DLD1 (cell line): ENCODE measurements around the gene NDUFA8.

Experiments used
- in situ Hi-C: cut with HindIII; loops from 2 replicates; pipeline ENCODE4 v1.10.0; 2017; ENCODE audit warnings: low sequenced_read_pairs

Gene NDUFA8

GRCh38 chr9:122140368-122141193 is 19.0 kb downstream of the NDUFA8 start:
- in situ Hi-C loops: no loop called here

DNA sequence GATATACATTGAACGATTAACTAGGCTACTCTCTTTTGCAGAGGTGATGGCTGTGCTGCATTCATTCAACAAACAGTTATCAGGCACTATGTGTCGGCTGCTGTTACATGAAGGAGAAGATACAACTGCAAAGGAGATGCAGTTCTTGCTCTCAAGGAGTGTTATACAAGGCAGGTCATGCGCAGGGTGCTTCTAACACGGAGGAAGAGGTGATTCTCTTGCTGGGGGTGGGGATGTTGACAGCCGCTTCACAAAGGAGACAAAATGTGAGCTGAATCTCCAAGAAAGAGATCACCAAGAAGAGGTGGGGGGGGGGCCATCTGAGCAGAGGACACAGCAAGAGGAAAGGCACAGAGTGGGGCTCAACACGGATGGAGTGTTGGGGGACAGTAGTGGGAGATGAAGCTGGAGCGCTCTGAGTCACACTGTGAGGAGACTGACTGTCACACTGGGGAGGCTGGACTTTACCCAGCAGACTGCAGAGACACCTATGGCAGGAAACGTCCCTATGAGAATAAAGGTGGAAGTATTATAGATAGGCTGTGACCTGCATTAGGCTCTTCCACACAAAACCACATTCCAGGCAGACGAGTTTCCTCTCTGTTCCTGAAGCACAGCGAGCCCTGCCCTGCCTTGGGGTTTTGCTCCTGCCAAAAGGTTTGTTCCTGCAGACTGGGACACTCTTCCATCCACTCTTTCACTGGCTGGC is 20.9 kb downstream of the NDUFA8 start:
- in situ Hi-C loops: no loop called here

DNA sequence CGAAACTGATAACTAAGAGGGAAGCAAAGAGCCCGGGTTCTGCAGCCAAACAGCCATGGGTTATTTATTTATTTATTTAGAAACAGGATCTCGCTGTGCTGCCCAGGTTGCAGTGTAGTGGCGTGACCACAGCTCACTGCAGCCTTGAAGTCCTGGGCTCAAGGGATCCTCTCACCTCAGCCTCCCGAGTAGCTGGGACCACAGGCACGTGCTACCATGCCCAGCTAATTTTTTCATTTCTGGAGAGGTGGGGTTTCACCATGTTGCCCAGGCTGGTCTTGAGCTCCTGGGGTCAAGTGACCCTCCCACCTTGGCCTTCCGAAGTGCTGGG is 24.1 kb downstream of the NDUFA8 start:
- in situ Hi-C loops: no loop called here

DNA sequence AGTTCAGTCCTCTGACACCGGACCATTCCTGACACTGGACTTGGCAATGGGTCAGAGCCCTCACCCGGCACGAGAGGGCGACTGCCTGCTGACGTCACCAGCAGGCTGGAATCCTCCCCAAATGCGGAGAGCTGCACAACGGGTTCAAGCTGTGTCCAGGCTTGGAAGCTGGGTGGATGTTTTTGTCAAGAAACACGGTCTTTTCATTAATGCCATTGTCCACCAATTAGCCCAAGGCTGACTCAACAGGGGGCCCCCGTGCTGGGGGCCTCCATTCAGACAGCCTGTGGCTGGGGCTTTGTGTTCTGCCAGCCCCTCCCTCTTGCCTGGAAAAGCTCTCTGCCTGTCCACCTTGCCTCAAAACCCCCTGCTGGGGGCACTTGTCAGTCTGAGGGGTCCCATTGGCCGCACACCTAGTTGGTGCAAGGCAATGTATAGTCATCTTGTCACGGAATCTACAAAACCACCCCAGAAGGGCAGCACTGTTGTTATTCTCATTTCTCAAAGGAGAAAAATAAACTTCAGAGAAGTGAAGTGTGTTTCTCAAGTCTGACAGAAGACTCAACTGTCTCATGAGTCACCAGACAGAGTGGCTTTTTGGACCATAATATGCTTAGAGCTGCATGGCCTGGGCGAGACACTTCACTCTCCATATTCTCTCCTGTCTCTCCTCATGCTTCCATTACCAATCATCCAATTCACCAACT is 24.6 kb downstream of the NDUFA8 start:
- in situ Hi-C loops: no loop called here

DNA sequence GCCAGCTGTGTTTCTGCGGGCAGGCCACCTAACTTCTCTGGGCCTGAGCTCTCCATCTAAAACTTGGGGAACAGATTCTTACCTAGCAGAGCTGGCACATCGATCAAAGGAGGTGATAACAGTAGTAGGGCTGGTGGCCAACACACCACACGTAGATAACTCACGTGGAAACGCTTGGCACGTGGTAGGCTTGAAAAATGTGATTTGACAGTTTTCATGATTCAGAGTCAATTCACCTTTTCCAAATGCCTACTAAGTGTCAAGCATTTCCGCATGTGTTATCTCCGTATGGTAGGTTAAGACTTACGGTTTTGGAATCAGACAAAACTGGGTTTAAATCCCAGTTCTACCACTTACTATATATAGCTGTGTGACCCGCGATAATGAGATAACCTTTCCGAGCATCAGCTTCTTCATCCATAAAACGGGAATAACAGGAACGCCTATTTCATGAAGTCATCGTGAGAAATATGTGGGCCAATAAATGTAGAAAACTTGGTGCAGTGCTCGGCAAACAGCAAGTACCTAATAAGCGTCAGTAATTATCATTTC is 25.5 kb downstream of the NDUFA8 start:
- in situ Hi-C loops: no loop called here

DNA sequence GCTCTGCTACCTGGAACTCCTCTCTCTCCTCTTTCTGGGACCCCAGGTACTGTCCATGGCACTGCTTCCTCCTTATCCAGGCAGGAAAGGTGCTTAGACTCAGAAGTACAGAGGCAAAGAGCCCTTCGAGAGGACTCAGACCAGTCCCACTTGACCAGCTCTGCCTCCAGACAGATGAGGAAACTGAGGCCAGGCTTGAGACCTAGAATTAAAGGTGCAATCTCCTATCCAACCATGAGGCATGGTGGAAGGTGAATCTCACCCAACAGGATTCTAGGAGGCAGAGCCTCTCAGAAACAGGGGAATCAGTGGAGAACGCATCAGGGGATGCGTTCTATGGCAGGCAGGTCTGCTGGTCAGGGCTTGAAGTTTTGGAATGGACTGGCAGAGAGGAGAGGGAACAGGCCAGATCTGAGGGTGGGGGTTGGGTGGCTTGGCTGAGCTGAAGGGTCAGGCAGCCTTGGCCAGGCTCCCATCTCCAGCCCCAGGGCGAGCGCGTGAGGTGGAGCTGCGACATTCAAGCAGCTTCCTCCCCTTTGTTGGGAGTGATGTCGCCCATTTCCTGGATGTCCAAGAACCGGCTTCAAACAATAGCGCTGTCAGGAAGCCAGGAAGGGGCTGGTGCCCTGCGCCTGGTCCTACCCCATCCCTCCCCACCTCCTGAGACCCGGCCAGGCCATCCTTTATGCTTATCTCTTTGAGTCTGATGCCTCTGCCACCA is 26.2 kb downstream of the NDUFA8 start:
- in situ Hi-C loops: no loop called here

DNA sequence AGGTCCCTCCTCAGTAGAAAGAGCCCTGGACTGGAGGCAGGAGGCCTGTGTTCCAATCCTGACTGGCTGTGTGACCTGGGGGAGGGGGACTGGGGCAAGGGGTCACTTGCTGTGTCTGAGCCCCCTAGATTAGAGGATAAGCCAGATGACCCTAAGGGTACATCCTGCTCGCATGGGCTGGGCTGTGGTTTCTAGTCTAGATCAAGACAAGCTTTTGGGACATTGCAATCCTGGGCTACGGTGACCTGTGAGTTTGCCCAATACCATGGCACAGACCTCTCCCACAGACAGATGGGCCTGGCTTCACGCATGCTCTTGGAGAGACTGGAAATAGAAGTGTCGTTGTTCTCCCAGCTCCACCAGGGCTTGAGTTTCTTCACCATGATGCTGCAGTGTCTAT is 27.0 kb downstream of the NDUFA8 start:
- in situ Hi-C loops: no loop called here

GRCh38 chr9:122131401-122132001 is 28.1 kb downstream of the NDUFA8 start:
- in situ Hi-C loops: no loop called here

- in situ Hi-C loops: no loop called here
These were observed 28.7 kb downstream of the NDUFA8 start for GRCh38 chr9:122130837-122131236.

GRCh38 chr9:122129969-122130368 is 29.6 kb downstream of the NDUFA8 start:
- in situ Hi-C loops: no loop called here

- in situ Hi-C loops: no loop called here
These were observed 30.6 kb downstream of the NDUFA8 start for GRCh38 chr9:122128969-122129343.

DNA sequence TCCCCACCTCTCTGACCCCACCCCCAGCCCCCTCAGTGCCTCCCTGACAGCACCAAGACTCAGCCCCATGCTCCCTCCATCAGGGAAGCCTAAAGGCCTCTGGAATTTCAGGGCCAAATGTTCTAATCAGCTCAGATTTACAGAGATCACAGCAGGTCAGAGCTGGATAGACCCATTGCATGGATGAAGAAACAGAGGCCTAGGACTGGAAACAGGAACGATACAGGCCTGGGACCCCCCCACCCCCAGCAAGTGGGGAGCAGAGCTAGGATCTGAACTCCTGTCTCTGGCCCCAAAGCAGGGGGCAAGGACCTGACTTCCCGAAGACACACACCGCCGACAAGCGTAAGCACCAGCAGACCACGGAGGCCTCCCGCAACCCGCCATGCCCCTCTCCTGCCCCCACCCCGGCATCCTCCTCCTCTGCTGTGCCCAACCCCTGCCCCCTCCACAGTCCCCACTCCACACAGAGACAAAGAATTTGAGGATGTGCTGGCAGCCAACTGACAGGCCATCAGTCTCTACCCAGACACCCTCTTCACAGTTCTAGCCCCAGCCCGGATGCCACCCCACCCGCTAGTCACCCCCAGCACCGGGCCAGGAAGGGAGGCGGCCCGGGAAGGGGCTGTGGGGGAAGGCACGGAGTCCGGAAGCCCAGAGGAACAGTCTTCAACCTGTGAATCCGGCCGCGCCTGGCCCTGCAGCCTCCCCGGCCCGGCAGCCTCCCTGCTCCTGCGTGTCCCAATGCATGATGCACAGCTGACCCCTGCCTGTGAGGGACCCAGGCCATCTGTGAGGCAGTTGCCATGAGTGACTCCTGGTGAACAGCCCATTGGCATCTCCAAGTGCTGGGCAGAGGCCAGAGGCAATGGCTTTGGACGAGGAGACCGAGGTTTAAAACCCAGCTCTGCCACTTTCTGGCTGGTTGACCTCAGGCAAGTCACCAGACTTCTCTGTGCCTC is 31.3 kb downstream of the NDUFA8 start:
- in situ Hi-C loops: no loop called here

DNA sequence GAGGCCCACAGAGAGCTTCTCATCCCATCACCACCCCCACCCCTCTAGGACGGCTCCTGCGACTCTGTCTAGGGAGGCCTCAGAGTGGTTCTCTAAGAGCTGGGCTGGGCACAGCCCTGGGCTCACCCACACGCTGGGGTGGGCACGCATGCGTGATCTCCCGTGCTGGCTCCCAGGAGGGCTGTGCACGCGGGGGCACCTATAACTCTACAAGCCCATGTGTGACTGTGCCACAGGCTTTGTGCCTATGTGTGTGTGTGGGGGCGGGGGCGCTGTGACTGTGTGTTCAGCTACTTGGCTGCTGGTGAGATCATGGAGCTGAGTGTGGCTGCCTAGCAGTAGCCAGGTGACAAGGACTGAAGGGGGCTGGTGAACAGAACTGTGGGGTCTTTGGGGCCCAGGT is 32.2 kb downstream of the NDUFA8 start:
- in situ Hi-C loops: no loop called here

GRCh38 chr9:122126331-122127261 is 33.0 kb downstream of the NDUFA8 start:
- in situ Hi-C loops: no loop called here

DNA sequence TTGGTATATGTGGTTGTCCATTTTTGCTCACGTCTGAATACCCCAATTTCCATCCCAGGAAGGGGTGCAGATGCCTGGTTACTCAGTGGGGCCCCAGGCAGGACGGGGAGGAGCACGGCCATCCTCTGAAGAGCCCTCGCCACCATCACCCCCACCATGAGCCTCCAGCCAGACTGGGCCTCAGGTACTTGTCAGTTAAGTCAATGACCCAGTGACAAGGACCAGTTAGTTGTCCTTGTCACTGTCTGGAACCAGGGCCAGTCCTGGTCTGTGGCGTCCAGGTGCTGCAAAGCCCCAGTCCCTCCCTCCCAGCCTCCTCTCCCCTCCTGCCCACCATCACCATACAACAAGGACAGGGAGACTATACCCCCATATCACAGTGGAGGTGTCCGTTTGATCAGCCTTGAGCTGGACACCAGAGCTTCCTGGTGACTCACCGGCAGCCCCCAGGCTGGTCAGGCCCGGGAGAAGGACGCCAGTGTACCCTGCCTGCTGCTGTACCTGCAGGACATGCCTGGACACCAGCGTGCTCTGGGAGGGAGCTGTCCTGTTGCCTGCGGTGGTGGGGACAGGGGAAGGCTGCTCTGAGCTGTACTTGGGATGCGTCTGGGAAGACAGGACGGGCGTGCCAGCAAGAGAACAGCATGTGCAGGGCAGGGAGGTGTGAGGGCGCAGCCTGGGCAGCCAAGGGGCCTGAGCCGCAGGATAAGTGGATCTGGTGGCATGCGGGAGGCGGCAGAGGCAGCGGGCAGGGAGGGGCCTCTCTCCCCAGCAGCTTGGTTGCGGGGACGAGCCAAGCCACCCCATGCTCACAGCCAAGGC is 33.9 kb downstream of the NDUFA8 start:
- in situ Hi-C loops: no loop called here

GRCh38 chr9:122125158-122125508 is 34.4 kb downstream of the NDUFA8 start:
- in situ Hi-C loops: no loop called here

GRCh38 chr9:122124528-122124927 is 35.1 kb downstream of the NDUFA8 start:
- in situ Hi-C loops: no loop called here

DNA sequence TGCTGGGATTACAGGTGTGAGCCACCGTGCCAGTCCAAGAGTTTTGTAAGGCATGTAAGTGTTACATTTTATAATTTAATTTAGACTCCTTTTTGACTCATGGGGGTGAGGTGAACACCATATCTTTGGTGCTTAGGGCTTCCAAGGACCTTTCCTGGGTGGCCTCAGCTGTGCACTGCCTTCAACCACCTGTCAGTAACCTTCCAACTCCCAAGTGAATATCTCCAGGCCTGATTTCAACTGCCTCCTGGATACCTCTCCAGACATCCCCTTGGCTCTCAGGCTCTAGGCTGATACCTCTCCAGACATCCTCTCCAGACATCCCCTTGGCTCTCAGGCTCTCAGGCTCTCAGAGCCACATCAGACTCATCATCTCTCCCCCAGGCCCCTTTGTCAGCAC is 35.5 kb downstream of the NDUFA8 start:
- in situ Hi-C loops: no loop called here
